Measurements from ENCODE around the gene PDCD2L.

Gene PDCD2L

GRCh38 chr19:34359954-34360315 lies 44.3 kb upstream of the PDCD2L start:
- 0 out of 2 replicates have a peak, but pooled peaks cover 3% of the 10 kb centered on the region for H3K36me3 ChIP-seq
- H3K27me3 ChIP-seq (ENCODE audit: insufficient read depth, low read depth, severe bottlenecking): no peaks in the 10 kb centered on the region
- peak overlapping the region; percentile 39; the same call in 1 of the 2 replicates for H3K27ac ChIP-seq
- TF ChIP-seq CTCF (IDR thresholded peaks at IDR 0.05; ENCODE audit: low read depth, low read length): no peak
- no peaks in the 10 kb centered on the region for H3K9me3 ChIP-seq (ENCODE audit: severe bottlenecking)
- no peak for DNase-seq
- peak overlapping the region; percentile 36 for H3K4me3 ChIP-seq (ENCODE audit: low read depth, low read length)

GRCh38 chr19:34360354-34360909 lies 43.8 kb upstream of the PDCD2L start:
- TF ChIP-seq CTCF (IDR thresholded peaks at IDR 0.05; ENCODE audit: low read depth, low read length): no peak
- Histone ChIP-seq H3K27ac (no peak overlapping the region), H3K4me3 (ENCODE audit: low read depth, low read length) (no peak overlapping the region), H3K36me3 (no peaks in the 10 kb centered on the region), H3K9me3 (ENCODE audit: severe bottlenecking) (no peaks in the 10 kb centered on the region), H3K27me3 (ENCODE audit: insufficient read depth, low read depth, severe bottlenecking) (no peaks in the 10 kb centered on the region)
- no peak for DNase-seq

GRCh38 chr19:34362679-34363069 lies 41.5 kb upstream of the PDCD2L start:
- no peaks in the 10 kb centered on the region for H3K9me3 ChIP-seq (ENCODE audit: severe bottlenecking)
- no peak overlapping the region for H3K4me3 ChIP-seq (ENCODE audit: low read depth, low read length)
- no peak for TF ChIP-seq CTCF (IDR thresholded peaks at IDR 0.05; ENCODE audit: low read depth, low read length)
- DNase-seq: no peak
- H3K36me3 ChIP-seq: peaks cover 14% of the 10 kb centered on the region
- no peak overlapping the region for H3K27ac ChIP-seq
- H3K27me3 ChIP-seq (ENCODE audit: insufficient read depth, low read depth, severe bottlenecking): no peaks in the 10 kb centered on the region

GRCh38 chr19:34363094-34363493 lies 41.1 kb upstream of the PDCD2L start:
- no peaks in the 10 kb centered on the region for H3K27me3 ChIP-seq (ENCODE audit: insufficient read depth, low read depth, severe bottlenecking)
- no peak for TF ChIP-seq CTCF (IDR thresholded peaks at IDR 0.05; ENCODE audit: low read depth, low read length)
- no peak overlapping the region for H3K4me3 ChIP-seq (ENCODE audit: low read depth, low read length)
- H3K9me3 ChIP-seq (ENCODE audit: severe bottlenecking): no peaks in the 10 kb centered on the region
- H3K27ac ChIP-seq: no peak overlapping the region
- peaks cover 18% of the 10 kb centered on the region for H3K36me3 ChIP-seq
- no peak for DNase-seq

GRCh38 chr19:34363930-34364329 lies 40.3 kb upstream of the PDCD2L start:
- no peaks in the 10 kb centered on the region for H3K27me3 ChIP-seq (ENCODE audit: insufficient read depth, low read depth, severe bottlenecking)
- peaks cover 27% of the 10 kb centered on the region for H3K36me3 ChIP-seq
- no peak for TF ChIP-seq CTCF (IDR thresholded peaks at IDR 0.05; ENCODE audit: low read depth, low read length)
- no peak for DNase-seq
- no peak overlapping the region for H3K27ac ChIP-seq
- H3K4me3 ChIP-seq (ENCODE audit: low read depth, low read length): no peak overlapping the region
- H3K9me3 ChIP-seq (ENCODE audit: severe bottlenecking): no peaks in the 10 kb centered on the region

- H3K27ac ChIP-seq: no peak overlapping the region
- DNase-seq: no peak
- H3K9me3 ChIP-seq (ENCODE audit: severe bottlenecking): no peaks in the 10 kb centered on the region
- TF ChIP-seq CTCF (IDR thresholded peaks at IDR 0.05; ENCODE audit: low read depth, low read length): no peak
- peak overlapping the region; percentile 92 for H3K4me3 ChIP-seq (ENCODE audit: low read depth, low read length)
- H3K36me3 ChIP-seq: peaks cover 32% of the 10 kb centered on the region
- H3K27me3 ChIP-seq (ENCODE audit: insufficient read depth, low read depth, severe bottlenecking): no peaks in the 10 kb centered on the region
These were observed 39.8 kb upstream of the PDCD2L start for GRCh38 chr19:34364462-34364829.

Data from WERI-Rb-1 (cell line).